Adrenal gland (tissue), 5 donors: ENCODE data around the gene HLA-F.

Experiments used
- CTCF ChIP-seq, 6 experiments: fragments of 450-650 bp in 4 of 6; fragments of 200-600 bp in 2 of 6; sonication (generic) in 1 of 6; IDR thresholded peaks; 1 replicate in 5 of 6; 2 replicates in 1 of 6; pipeline versions ENCODE4 v1.5.1 to v1.8.0; 2016 to 2021; ENCODE audit warnings: antibody characterized with exemption in 6 of 6, mild to moderate bottlenecking in 2 of 6, moderate library complexity in 1 of 6
- POLR2A ChIP-seq, 2 donors: fragments of 450-650 bp; IDR thresholded peaks; one replicate each; pipeline ENCODE4 v1.6.1; 2017; ENCODE audit warnings: antibody characterized with exemption in 2 of 2, mild to moderate bottlenecking in 2 of 2, moderate library complexity in 1 of 2
- donor health status: DM: no; HTN: no; CAD: no.

- TF ChIP-seq POLR2A (IDR thresholded peaks at IDR 0.05) (no peak), CTCF (IDR thresholded peaks at IDR 0.05) (no peak)
Measured at GRCh38 chr6:29753309-29753644, 30.0 kb downstream of the HLA-F start.
